K562 (cell line): ENCODE results near the gene HYOU1. TPM values are rescaled to one million over a fixed set of nuclear protein-coding genes. Genes with fewer than 3 reads are reported as not detected.

Experiments used
- CREM ChIP-seq: IDR thresholded peaks from 2 replicates; pipeline ENCODE4 v1.6.1; 2014; ENCODE audit warnings: antibody characterized with exemption, low read depth
- DACH1 ChIP-seq: fragments of 450-650 bp; IDR thresholded peaks from 2 replicates; pipeline ENCODE4 v1.6.1; 2018; ENCODE audit not compliant: partially characterized antibody
- ETV1 ChIP-seq: fragments of 450-650 bp; conservative IDR thresholded peaks from 2 replicates; pipeline ENCODE4 v1.6.1; 2016; ENCODE audit warnings: missing genetic modification characterization, control low read depth, low read depth, missing compliant biosample characterization
- FOXJ2 ChIP-seq: fragments of 200-800 bp; sonication (Bioruptor generic); IDR thresholded peaks from 2 replicates; pipeline ENCODE4 v1.6.1; 2016; ENCODE audit warnings: missing genetic modification characterization, missing compliant biosample characterization
- FOXJ3 ChIP-seq: sonication (generic); formaldehyde crosslinking; IDR thresholded peaks from 2 replicates; pipeline ENCODE4 v1.4.0; 2020; ENCODE audit warnings: mild to moderate bottlenecking, missing genetic modification reagents
- HDAC2 ChIP-seq: fragments of 450-650 bp; IDR thresholded peaks from 2 replicates; pipeline ENCODE4 v1.6.1; 2016; ENCODE audit warnings: mild to moderate bottlenecking
- HES1 ChIP-seq: fragments of 450-650 bp; IDR thresholded peaks from 2 replicates; pipeline ENCODE4 v1.6.1; 2016; ENCODE audit warnings: low read depth, mild to moderate bottlenecking, moderate library complexity
- ID3 ChIP-seq, 2 experiments: fragments of 250-450 bp in 1 of 2; fragments of 450-650 bp in 1 of 2; sonication (Bioruptor Pico) in 1 of 2; IDR thresholded peaks; 2 replicates each; pipeline versions ENCODE4 v1.6.1 to v1.8.0; 2016 to 2021; ENCODE audit warnings: mild to moderate bottlenecking in 2 of 2, moderate library complexity in 2 of 2, missing compliant biosample characterization in 1 of 2, missing genetic modification characterization in 1 of 2
- LEF1 ChIP-seq: fragments of 450-650 bp; IDR thresholded peaks from 2 replicates; pipeline ENCODE4 v1.6.1; 2016; ENCODE audit warnings: mild to moderate bottlenecking
- MAFG ChIP-seq: fragments of 450-650 bp; conservative IDR thresholded peaks from 2 replicates; pipeline ENCODE4 v1.6.1; 2016; ENCODE audit warnings: missing genetic modification characterization, missing compliant biosample characterization
- MXI1 ChIP-seq: IDR thresholded peaks from 2 replicates; pipeline ENCODE4 v1.6.1; 2011; ENCODE audit warnings: low read depth, mild to moderate bottlenecking, improper control_type of control experiment, low read length
- NCOA6 ChIP-seq: fragments of 450-650 bp; IDR thresholded peaks from 2 replicates; pipeline ENCODE4 v1.6.1; 2017; ENCODE audit warnings: mild to moderate bottlenecking
- NCOR1 ChIP-seq: fragments of 450-650 bp; IDR thresholded peaks from 2 replicates; pipeline ENCODE4 v1.6.1; 2016; ENCODE audit warnings: mild to moderate bottlenecking, moderate library complexity
- NR2C2 ChIP-seq, 2 experiments: fragments of 200-800 bp in 1 of 2; sonication (Bioruptor generic) in 1 of 2; sonication (generic) in 1 of 2; formaldehyde crosslinking in 1 of 2; IDR thresholded peaks; 2 replicates each; pipeline versions ENCODE4 v1.6.1 to v1.8.0; 2016 to 2022; ENCODE audit warnings: mild to moderate bottlenecking in 1 of 2, missing compliant biosample characterization in 1 of 2, missing genetic modification characterization in 1 of 2, missing genetic modification reagents in 1 of 2
- PHF21A ChIP-seq: fragments of 450-650 bp; IDR thresholded peaks from 2 replicates; pipeline ENCODE4 v1.6.1; 2017; ENCODE audit warnings: low read depth, borderline replicate concordance
- SMAD1 ChIP-seq: fragments of 150-350 bp; IDR thresholded peaks from 2 replicates; pipeline ENCODE4 v1.6.1; 2014; ENCODE audit warnings: low read length, low read depth; ENCODE audit not compliant: partially characterized antibody
- SMARCE1 ChIP-seq: fragments of 450-650 bp; IDR thresholded peaks from 2 replicates; pipeline ENCODE4 v1.7.1; 2016; ENCODE audit warnings: mild to moderate bottlenecking
- TAF15 ChIP-seq: fragments of 200-400 bp; formaldehyde crosslinking; IDR thresholded peaks from 2 replicates; pipeline ENCODE4 v1.6.1; 2017; ENCODE audit warnings: mild to moderate bottlenecking, low read depth, low read length, moderate library complexity
- ZBED1 ChIP-seq: IDR thresholded peaks from 2 replicates; pipeline ENCODE4 v1.6.1; 2014
- ZNF12 ChIP-seq: sonication (generic); formaldehyde crosslinking; IDR thresholded peaks from 2 replicates; pipeline ENCODE4 v1.4.0; 2020; ENCODE audit warnings: mild to moderate bottlenecking, missing genetic modification reagents
- ZNF24 ChIP-seq: fragments of 450-650 bp; IDR thresholded peaks from 2 replicates; pipeline ENCODE4 v1.6.1; 2016
- polyA plus RNA-seq, 8 experiments: library from polyadenylated mRNA; depleted of rRNA in 4 of 8; stranded (reverse) in 5 of 8; unstranded in 3 of 8; fragments of >200 nt; fragmentation: Nextera tagmentation in 2 of 8; fragmentation: Illumina TruSeq in 1 of 8; extraction: Ambion mirVana in 2 of 8; extraction: Trizol in 1 of 8; gene quantifications; 2 replicates each; pipeline versions ENCODE4 v1.2.1 to v1.2.3, GENCODE V29; 2011 to 2014; ENCODE audit warnings: inconsistent platforms in 1 of 8, missing spikeins in 1 of 8
- total RNA-seq, 7 experiments: library from RNA; depleted of rRNA in 6 of 7; stranded (reverse); fragments of >200 nt in 6 of 7; fragmentation: Illumina TruSeq in 2 of 7; extraction: Trizol in 2 of 7; gene quantifications; 2 replicates each; pipeline versions ENCODE4 v1.2.1 to v1.2.3, GENCODE V29; 2011 to 2021; ENCODE audit warnings: low replicate concordance in 1 of 7
- TF ChIP-seq, protein P1 (sequence below): sonication (generic); formaldehyde crosslinking; IDR thresholded peaks from 2 replicates; pipeline ENCODE4 v1.9.0; 2022; ENCODE audit warnings: mild to moderate bottlenecking, missing genetic modification reagents
- TF ChIP-seq, protein P2 (sequence below), 2 experiments: fragments of 450-650 bp; IDR thresholded peaks; 2 replicates each; pipeline ENCODE4 v1.6.1; 2018; ENCODE audit warnings: mild to moderate bottlenecking in 2 of 2, low read depth in 1 of 2; ENCODE audit not compliant: partially characterized antibody in 2 of 2

The HYOU1 gene
- total and polyA plus RNA-seq, 9 of the 15 experiments (the other 6 are each of a cell fraction or from before 2014, with no cell fraction given) = 19.5 to 197 (median 128) TPM

DNA sequence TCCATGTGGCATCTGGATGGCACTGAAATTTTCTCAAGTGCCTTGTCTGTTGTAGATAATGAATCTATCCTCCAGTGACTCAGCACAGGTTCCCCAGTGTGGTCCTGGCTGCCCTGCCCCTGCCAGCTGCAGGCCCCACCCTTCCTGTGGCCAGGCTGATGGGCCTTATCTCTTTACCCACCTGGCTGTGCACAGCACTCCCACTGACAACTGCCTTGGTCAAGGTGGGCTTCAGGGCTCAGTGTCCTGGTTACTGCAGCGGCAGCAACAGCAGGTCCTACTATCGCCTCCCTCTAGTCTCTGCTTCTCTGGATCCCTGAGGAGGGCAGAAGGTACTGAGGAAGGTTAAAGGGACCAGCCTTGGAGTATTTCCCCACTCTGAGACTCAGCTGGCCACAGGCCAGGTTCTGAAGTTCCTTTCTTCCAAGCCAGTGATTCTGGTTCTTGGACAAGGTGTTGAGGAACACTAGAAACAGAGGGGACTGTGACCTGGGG lies 30.8 kb upstream of the HYOU1 start (continued):
- TF ChIP-seq, protein P1, sequence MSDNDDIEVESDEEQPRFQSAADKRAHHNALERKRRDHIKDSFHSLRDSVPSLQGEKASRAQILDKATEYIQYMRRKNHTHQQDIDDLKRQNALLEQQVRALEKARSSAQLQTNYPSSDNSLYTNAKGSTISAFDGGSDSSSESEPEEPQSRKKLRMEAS (CRISPR knock-in tag) = peak; percentile 76
- TF ChIP-seq NCOR1 = peak; percentile 99
- TF ChIP-seq NCOA6 = no peak
- TF ChIP-seq, protein P2, sequence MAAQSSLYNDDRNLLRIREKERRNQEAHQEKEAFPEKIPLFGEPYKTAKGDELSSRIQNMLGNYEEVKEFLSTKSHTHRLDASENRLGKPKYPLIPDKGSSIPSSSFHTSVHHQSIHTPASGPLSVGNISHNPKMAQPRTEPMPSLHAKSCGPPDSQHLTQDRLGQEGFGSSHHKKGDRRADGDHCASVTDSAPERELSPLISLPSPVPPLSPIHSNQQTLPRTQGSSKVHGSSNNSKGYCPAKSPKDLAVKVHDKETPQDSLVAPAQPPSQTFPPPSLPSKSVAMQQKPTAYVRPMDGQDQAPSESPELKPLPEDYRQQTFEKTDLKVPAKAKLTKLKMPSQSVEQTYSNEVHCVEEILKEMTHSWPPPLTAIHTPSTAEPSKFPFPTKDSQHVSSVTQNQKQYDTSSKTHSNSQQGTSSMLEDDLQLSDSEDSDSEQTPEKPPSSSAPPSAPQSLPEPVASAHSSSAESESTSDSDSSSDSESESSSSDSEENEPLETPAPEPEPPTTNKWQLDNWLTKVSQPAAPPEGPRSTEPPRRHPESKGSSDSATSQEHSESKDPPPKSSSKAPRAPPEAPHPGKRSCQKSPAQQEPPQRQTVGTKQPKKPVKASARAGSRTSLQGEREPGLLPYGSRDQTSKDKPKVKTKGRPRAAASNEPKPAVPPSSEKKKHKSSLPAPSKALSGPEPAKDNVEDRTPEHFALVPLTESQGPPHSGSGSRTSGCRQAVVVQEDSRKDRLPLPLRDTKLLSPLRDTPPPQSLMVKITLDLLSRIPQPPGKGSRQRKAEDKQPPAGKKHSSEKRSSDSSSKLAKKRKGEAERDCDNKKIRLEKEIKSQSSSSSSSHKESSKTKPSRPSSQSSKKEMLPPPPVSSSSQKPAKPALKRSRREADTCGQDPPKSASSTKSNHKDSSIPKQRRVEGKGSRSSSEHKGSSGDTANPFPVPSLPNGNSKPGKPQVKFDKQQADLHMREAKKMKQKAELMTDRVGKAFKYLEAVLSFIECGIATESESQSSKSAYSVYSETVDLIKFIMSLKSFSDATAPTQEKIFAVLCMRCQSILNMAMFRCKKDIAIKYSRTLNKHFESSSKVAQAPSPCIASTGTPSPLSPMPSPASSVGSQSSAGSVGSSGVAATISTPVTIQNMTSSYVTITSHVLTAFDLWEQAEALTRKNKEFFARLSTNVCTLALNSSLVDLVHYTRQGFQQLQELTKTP (IDR thresholded peaks at IDR 0.05; ENCODE audit: low read depth in 1 of 2, partially characterized antibody in 2 of 2) = peak; percentile 61 to 87
- TF ChIP-seq LEF1 = peak; percentile 86
- peak; percentile 87 for TF ChIP-seq CREM
- TF ChIP-seq MAFG (tag) = peak; percentile 89
- no peak for TF ChIP-seq ID3 (CRISPR knock-in tag; IDR thresholded peaks at IDR 0.05)
- peak; percentile 48; the same call in 1 of the 2 replicates for TF ChIP-seq ID3 (tag; IDR thresholded peaks at IDR 0.05)
- TF ChIP-seq MXI1 = peak; percentile 79
- TF ChIP-seq ZNF12 (CRISPR knock-in tag) = peak; percentile 48; the same call in 1 of the 2 replicates
- TF ChIP-seq NR2C2 (CRISPR knock-in tag; IDR thresholded peaks at IDR 0.05) = 0 out of 2 replicates have a peak, but pooled peaks have one; percentile 35
- TF ChIP-seq NR2C2 (tag; IDR thresholded peaks at IDR 0.05) = no peak
- no peak for TF ChIP-seq FOXJ3 (CRISPR knock-in tag)
- peak; percentile 67; the same call in 1 of the 2 replicates for TF ChIP-seq ZNF24
- peak; percentile 95 for TF ChIP-seq ZBED1
- peak; percentile 99 for TF ChIP-seq SMARCE1
- 0 out of 2 replicates have a peak, but pooled peaks have one; percentile 28 for TF ChIP-seq FOXJ2
- peak; percentile 50 for TF ChIP-seq SMAD1
- peak; percentile 76 for TF ChIP-seq HES1
- TF ChIP-seq DACH1 = peak; percentile 91
- peak; percentile 88 for TF ChIP-seq ETV1
- TF ChIP-seq TAF15 = no peak
- 0 out of 2 replicates have a peak, but pooled peaks have one; percentile 51 for TF ChIP-seq PHF21A
- TF ChIP-seq HDAC2 = peak; percentile 96
